GM10847 (cell line): ENCODE measurements around the gene GSDMA.

Experiments used
- POLR2A ChIP-seq: IDR thresholded peaks from 2 replicates; pipeline ENCODE4 v1.6.1; 2011; ENCODE audit not compliant: insufficient read length; ENCODE audit errors: extremely low read depth

Gene GSDMA

GRCh38 chr17:39968761-39969160, 6.0 kb downstream of the GSDMA start:
- TF ChIP-seq POLR2A, result no peak

GRCh38 chr17:39969375-39969774, 6.6 kb downstream of the GSDMA start:
- TF ChIP-seq POLR2A, result no peak

- TF ChIP-seq POLR2A, result no peak
Observed at GRCh38 chr17:39970157-39970692, 7.4 kb downstream of the GSDMA start.

GRCh38 chr17:39971076-39971603, 8.3 kb downstream of the GSDMA start:
- TF ChIP-seq POLR2A, result no peak

- TF ChIP-seq POLR2A, result no peak
Observed at GRCh38 chr17:39972271-39972670, 9.5 kb downstream of the GSDMA start.

- TF ChIP-seq POLR2A, result no peak
Observed at GRCh38 chr17:39973496-39973895, 10.7 kb downstream of the GSDMA start.

- TF ChIP-seq POLR2A, result no peak
Observed at GRCh38 chr17:39974433-39974832, 11.6 kb downstream of the GSDMA start.

- TF ChIP-seq POLR2A, result no peak
Observed at GRCh38 chr17:39975801-39976200, 13.0 kb downstream of the GSDMA start.

GRCh38 chr17:39979016-39979670, 16.3 kb downstream of the GSDMA start:
- no peak for TF ChIP-seq POLR2A

GRCh38 chr17:39979893-39980350, 17.1 kb downstream of the GSDMA start:
- TF ChIP-seq POLR2A, result no peak

GRCh38 chr17:39980351-39981206, 17.8 kb downstream of the GSDMA start, which contains the start of gene PSMD3:
PSMD3 (plus strand) TSS chr17:39980807; CDS start chr17:39980971, 164 bp downstream.
- peak; percentile 76 for TF ChIP-seq POLR2A

GRCh38 chr17:39981207-39981741, 18.5 kb downstream of the GSDMA start:
- no peak for TF ChIP-seq POLR2A

GRCh38 chr17:39981766-39982375, 19.1 kb downstream of the GSDMA start:
- no peak for TF ChIP-seq POLR2A

GRCh38 chr17:39988206-39988810, 25.5 kb downstream of the GSDMA start:
- no peak for TF ChIP-seq POLR2A

GRCh38 chr17:39994448-39994847, 31.6 kb downstream of the GSDMA start:
- no peak for TF ChIP-seq POLR2A
